GM18907 (cell line): ENCODE data around the gene SH3PXD2B.
"Not testable (repeated sequence)": the region's sequence is repeated elsewhere in the genome, so short reads cannot be mapped to it uniquely, and the experiment has no call there.

Experiments used
- ATAC-seq: cut with Tn5 transposase; IDR thresholded peaks from one replicate; pipeline ENCODE4 v1.9.1; 2021; ENCODE audit warnings: mild to moderate bottlenecking, moderate library complexity; ENCODE audit not compliant: unreplicated experiment

SH3PXD2B gene

DNA sequence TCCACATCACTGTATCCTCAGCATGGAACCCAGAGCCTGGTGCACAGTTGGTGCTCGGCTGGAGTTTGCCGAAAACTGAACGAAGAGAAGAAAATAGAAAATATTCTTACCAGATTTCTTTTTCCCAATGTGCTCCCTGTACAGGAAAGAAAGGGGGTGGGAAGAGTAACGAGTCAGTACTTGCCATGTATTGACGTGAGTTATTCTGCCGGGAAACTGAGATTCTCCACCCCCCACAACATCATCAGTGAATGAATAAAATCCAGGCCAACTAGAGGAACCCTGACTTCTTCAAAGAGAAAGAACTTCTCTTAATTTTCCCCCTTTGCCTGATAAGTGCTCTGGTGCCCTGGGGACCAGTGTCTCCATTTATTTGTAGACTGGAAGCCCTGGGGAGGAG lies 80.6 kb downstream of the SH3PXD2B start:
- no peak for ATAC-seq

DNA sequence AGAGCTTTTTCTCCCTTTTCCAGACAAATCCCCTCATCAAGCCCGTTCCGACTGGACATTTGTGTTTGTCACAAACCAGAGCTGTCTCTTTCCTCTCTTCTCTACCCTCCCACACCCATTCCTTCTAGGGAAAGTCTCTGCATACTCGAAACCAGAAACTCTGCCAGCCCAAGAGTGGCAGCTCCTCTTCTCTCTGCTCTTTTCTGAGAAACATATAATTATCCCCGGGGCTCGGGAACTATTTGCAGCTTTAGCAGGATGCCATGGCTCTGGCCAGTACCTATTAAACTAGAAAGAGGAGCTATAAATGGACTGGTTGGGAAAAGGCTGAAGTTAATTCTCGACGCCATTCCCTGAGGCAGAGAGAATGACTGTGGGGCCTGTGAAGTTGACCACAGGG lies 82.6 kb downstream of the SH3PXD2B start:
- ATAC-seq: no peak

DNA sequence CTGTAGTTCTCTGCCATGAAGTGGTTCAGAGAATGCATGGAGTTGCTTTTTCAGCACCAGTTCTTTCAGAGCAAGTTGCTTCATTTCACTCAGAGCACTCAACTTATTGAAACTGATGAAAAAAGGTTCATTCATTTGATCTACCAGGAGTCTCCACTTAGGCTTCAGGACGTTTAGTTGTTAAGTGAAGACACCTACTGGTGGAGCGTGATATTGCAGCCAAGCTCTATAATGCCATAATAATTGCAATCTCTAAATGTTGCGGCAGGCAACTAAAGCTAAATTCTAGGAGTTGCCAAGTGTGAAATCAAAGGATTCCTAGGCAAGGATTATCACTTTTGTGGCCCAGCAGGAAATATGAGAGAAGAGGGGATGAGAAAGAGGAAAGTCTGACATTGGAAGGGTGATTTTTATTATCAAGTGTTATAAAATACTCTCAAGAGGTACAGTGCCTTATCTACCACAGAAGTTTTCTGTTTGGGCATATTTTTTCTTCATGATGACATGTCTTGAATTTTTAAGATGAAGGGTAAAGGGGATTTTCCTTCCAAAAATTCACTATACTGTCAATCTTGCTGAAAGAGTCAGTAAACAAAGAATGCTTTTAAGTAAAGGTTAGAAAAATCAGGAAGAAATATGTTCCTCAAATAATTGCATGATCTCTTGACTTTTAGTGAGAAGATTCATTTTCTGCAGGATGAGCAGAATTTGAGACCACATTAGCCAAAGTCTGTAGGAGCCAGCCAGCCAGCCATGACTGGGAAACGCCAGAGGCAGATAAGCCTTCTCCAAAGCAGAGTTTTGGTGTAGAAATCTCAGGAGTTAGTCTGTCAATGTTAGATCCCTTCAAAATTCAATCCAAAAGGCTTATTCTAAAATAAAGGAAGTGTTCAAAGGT lies 83.4 kb downstream of the SH3PXD2B start:
- ATAC-seq: no peak

DNA sequence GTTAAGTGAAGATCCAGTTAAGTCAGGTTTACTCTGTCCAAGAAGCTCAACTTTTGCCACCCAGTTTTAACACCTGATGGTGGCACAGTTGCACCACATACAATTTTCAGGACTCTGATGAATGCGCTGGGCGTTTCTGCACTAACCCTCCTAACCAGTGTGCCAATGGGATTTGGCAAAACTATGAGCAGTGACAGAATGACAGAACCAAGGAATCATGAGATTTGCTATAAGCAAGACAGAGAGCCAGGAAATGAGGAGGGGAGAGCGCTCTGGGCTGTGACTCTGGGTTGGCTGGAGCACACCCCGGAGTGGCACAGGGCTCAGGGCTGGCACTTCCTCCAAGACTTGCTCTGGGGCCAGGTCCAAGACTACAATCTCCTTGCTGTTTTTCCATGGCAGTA lies 84.1 kb downstream of the SH3PXD2B start:
- ATAC-seq: no peak

DNA sequence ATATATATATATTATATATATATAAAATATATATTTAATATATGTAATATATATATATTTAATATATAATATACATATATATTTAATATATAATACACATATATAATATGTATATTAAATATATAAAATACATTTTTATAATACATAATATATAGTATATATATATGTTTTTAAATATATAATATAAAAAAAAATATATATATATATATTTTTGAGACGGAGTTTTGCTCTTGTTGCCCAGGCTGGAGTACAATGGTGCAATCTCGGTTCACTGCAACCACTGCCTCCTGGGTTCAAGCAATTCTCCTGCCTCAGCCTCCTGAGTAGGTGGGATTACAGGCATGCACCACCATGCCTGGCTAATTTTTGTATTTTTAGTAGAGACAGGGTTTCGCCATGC lies 85.6 kb downstream of the SH3PXD2B start:
- not testable (repeated sequence) for ATAC-seq

DNA sequence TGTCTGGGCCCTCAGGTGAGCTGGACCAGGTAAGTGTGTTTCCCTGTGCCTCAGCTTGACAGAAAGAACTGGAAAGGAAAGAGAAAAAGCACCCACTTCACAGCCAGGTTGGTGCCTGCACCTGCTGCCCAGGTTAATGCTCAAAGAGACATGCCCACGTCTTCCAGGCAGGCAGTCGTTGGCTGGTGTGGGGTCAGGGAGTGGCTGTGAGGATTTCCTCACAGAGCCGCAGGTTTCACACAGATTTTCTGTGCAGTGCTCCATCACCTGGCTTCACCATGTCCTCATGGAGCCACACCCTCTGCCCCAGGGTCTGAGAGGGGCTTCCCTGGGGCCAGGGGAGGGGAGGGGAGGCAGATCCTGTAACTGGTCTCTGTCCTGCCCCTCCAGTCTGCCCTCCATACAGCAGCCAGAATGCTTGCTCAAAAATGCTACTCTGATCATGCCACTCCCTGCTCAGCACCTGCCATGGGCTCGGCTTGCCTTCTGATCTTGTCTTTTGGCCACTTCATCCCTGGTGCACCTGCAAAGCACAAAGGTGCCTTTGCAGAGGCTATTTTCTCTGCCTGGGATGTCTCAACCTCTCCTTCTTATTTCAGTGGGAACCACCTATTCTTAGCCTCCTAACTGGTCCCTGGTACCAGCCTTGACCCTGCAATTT lies 88.2 kb downstream of the SH3PXD2B start:
- no peak for ATAC-seq

DNA sequence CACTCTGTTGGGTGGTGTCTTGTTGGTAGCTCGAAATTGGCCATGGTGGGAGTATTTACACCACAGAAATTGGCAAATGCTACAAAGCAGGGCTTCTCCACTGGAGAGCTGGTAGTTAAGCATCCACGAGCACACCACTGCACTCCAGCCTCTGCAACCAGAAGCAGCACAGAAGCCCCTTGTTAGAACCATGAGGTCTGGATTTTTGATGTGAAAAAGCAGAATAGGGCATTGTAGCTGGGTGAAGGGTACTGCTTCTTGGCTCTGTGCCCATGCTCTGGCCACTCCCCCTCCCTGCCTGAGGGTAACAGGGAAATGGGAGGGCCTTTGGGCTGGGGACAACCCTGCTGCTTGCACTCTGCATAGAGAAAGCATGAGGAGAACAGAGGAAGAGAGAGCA lies 89.6 kb downstream of the SH3PXD2B start:
- no peak for ATAC-seq

DNA sequence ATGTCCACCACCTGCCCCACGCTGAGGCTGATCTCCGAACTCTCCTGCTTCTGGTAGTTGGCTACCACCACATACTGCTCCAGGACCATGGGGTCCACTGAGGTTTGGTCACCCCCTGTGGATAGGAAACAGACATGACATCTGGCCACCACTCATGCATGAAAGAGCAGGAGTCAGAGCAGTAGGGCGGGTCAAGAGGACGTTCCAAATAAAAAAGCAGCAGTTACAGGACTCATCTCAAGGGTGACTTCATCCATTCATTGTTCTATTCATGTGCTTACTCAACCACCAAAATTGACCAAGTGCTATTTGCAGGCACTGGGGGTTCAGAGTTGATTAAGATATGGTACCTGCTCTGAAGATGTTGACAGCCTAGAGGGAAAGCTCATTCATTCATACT lies 91.6 kb downstream of the SH3PXD2B start:
- ATAC-seq: no peak

DNA sequence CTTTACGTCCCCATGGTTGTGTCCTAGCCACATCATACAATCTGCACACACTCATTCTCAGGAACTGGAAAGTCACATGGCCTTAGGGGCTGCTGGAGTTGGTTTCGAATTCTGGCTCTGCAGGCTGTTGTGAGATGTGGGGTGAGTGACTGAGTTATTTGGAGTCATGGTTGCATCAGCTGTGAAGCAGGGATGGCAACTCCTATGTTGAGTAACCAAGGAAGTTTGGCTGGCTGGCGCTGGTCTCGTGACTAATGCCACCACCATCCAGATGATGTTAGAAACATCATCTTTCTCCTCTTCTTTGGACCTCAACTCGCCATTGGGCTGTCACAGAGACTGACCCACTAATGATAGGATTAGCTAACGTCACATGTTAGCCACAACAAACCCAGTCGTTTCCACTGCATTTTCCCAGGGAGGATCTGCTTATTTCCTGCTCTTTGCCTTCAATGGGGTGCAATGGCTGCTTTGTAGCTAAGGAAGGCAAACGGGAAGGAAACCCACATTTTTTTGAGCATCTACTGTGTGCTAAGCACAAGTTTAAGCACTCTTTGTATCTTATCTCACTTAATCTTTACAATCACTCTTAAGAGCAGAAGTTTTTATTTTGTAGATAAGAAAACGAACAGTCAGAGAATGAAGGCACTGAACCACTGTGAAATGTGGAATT lies 92.6 kb downstream of the SH3PXD2B start:
- no peak for ATAC-seq

DNA sequence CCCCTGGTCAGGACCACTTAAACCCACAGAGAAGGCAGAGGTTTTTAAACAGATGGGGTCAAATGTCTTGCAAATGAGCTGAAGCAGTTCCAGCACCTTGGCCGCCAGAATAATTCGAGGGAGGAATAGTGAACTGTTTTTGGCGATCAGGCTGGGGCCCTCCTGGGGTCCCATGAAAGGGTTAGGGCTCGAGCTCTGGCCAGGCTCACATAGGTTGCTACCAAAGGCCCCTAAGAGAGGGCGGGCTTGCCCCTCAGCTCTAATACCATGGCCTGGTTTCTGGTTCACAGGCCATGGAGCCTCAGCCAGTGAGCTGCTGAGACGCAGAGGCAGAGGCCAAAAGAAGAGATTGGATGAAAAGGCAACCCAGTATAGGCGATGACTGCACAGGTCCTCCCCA lies 96.0 kb downstream of the SH3PXD2B start:
- no peak for ATAC-seq

DNA sequence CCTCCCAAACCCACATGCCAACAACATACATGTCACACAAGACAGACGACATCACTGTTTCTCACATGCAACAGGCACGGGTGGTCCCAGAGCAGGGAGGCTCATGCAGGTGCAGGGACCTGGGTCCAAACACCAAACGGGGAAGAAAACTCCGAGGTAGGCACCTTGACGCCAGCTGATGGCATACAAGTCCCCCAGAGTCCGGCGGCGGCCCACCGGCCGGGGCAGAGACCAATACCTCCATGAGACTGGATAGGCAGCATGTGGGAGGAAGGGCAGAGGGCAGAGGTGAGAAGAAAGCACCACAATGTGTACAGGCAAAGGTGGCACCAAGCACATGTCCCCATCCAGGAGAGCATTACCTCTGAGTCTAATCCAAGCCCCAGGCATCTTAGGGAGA lies 97.8 kb downstream of the SH3PXD2B start:
- ATAC-seq: no peak

DNA sequence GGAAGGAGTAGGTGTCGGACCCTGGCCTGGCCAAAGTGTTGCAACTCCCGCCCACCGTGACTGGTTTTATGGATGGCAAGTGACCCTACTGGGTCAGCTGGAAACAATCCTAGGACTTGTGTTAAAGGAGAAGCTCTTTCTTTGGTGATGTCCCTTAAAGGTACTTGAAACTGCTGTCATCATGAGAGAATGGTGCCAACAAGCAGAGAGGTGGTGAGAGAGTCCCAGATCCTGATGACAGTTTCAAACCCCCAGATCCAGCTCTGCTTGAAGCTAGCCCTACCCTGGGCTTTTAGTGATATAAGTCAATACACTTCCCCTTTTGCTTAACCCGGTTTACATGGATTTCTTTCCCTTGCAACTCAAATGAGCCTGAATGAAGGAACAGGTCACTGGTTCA lies 98.3 kb downstream of the SH3PXD2B start:
- no peak for ATAC-seq

DNA sequence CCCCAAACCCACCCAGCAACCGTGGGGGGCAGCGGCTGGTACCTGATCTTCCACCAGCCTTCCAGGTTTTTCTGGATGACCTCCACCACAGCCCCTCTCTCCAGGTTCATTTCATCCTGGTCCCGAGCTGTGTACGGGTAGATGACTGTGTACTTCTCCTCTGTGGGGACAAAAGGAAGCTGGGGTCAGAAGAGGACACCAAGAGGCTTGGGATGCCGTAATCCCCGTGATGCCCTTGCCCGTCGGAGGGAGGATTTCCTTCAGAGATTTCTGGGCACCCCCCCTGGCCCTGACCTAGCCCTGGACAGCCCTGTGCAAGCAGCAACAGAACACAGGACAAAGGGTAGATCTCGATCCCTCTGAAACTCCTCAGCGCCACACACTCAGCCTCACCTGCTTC lies 100.5 kb downstream of the SH3PXD2B start:
- no peak for ATAC-seq

DNA sequence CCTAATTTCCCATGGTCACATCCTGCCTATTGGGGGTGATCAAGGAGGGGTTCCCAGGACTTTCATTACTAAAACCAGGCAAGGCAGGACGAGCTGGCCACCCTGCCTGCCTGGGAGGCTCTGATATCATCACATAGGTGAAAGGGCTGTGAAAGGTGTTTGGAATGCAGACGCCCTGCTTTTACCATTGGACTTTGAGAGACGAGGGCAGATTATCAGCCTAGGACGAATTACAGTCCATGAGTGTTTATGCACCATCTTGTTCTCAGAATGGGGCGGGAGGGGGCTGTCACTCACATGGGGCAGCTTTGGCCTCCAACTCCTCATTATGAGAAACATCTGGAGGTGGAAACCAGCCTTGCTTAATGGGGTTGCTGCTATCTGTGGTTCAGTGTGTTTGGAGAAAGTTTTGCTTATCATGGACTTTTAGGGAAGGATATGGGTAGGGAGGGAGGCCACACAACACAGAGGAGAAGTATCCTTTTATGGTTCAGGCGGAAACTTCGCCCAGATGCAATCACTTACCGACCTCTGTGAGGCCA lies 101.0 kb downstream of the SH3PXD2B start:
- no peak for ATAC-seq

DNA sequence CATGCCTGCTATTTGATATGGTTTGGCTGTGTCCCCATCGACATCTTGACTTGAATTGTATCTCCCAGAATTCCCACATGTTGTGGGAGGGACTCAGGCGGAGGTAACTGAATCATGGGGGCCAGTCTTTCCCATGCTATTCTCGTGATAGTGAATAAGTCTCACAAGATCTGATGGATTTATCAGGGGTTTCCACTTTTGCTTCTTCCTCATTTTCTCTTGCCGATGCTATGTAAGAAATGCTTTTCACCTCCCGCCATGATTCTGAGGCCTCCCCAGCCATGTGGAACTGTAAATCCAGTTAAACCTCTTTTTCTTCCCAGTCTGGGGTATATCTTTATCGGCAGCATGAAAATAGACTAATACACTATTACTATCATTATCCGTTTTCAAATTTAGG lies 101.8 kb downstream of the SH3PXD2B start:
- ATAC-seq: not testable (repeated sequence)

DNA sequence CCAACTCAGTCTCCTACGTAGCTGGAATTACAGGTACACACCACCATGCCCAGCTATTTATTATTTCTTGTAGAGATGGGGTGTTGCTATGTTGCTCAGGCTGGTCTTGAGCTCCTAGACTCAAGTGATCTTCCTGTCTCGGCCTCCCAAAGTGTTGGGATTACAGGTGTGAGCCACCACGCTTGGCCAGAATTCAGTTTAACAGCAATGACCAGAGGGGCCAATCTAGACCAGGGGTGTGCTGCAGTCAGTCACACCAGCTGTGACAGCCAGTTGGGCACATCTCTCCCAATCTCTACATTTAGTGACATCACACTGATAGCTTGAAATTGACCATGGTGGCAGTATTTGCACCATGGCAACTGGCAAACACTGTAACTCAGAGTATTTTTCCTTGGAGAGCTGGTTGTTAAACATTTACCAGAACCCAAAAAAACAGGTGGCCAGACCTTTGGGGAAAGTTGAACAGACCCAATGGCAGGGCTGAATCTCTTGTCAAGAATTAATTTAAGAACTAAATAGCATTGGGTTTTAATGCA lies 103.0 kb downstream of the SH3PXD2B start:
- no peak for ATAC-seq

DNA sequence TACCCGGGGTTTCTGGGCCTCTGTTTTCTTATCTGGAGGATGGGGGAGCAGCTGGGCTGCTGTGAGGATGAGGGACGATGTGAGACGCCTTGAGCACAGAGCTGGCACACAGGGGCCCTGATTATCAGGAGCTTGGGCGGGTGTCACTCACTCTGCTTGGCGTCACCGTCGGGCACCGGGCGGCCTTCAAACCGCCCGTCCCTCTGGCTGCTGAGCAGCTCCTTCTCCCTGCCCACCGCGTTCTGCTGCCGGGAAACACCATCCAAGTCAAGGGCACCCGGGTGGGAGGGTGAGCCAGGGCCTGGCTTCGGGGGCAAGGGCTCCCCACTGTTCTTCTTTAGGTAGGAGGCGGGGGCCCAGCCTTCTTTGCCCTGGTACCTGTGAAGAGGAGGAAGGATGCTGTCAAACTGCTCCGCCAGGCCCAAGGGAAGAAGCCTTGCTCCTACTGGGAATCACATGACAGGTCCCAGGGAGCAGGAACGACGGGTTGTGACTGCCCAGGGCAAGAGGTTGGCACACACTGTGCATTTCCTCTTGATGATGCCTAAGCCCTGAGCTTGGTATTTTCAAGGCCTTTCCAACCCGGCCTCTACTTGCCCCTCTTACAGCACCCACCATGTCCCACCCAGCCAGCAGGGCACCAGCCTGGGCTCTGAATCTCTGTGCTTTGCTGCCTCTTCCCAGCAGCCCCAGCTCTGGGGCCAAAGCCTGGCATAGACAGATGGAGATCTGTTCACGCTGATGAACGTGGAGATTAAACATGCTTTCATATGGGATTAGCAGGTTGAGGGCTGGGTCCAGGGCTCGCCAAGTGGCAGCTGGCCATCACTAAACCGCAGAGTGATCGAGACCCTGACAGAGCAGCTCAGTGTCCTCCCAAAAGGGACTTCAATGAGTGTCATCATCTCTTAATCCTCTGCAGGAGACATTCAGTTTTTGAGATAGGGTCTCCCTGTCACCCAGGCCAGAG lies 103.8 kb downstream of the SH3PXD2B start:
- no peak for ATAC-seq

DNA sequence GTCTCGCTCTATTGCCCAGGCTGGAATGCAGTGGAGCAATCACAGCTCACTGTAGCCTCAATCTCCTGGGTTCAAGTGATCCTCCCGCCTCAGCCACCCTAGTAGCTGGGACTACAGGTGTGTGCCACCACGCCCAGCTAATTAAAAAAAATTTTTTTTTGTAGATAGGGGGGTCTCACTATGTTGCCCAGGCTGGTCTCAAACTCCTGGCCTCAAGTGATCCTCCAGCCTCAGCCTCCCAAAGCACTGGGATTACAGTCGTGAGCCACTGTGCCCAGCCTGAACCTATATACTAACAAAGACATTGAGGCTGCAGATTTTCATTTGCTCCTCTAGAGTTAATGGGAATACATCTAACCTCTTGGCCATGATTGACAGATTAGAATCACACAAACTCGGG lies 105.6 kb downstream of the SH3PXD2B start:
- ATAC-seq: not testable (repeated sequence)

DNA sequence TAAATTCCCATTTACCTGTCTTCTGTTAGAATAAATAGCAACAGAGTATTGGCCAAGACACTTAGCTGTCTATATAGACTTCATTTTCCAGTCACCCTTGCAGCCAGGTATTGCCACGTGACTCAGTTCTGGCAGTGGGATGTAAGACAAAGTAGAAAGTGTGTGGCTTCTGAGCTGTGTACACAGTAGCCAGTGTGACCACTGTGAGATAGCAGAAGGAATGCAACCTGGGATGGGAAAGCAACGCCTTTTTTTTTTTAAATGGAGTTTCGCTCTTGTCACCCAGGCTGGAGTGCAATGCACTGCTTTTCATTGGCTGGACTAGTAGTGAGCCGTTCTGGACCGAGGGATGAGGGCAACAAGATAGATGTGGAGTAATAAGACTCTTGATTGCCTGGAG lies 106.2 kb downstream of the SH3PXD2B start:
- no peak for ATAC-seq

DNA sequence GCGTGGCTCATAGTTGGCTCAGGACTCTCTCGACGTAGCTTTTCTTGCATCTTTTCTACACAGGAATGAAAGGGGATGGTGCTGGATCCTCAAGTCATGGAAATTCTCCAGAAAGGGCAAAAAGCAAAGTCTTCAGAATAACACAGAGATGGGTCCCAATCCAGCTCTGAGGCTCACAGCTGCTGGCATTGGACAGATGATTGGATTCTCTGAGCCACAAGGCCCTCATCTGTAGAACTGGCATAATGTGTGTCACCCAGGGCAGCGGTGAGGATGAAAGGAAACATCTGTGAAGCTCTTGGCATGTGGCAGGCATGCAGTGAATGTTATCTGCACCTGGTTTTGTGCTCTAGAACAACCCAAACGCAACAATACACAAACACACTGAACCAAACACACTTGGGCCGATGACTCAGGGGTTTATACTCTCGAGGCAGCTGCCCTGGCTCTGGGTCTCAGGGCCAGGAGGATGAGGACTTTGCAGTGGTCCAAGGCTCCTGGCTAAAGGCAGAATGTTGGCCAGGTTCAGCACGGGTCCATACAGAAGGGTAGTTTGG lies 106.8 kb downstream of the SH3PXD2B start:
- no peak for ATAC-seq
